Kidney epithelial cell (primary cell): Measurements from ENCODE around the gene PAM. TPM values are rescaled to one million over a fixed set of nuclear protein-coding genes. Genes with fewer than 3 reads are reported as not detected.

Experiments
- DNase-seq: peaks from one replicate; pipeline ENCODE4 v3.0.0-alpha.2; 2010; ENCODE audit warnings: low read depth
- H3K27me3 ChIP-seq: 2 replicates; pipeline ENCODE4 v1.6.0; 2011; ENCODE audit warnings: low read length; ENCODE audit not compliant: control insufficient read depth, insufficient read depth
- H3K36me3 ChIP-seq: 2 replicates; pipeline ENCODE4 v1.5.1; 2011; ENCODE audit warnings: low read length; ENCODE audit not compliant: control insufficient read depth, insufficient read depth
- H3K4me3 ChIP-seq: 2 replicates; pipeline ENCODE4 v1.5.1; 2011; ENCODE audit warnings: low read depth, mild to moderate bottlenecking, control low read depth, low read length
- CTCF ChIP-seq: IDR thresholded peaks from 2 replicates; pipeline ENCODE4 v1.5.1; 2011; ENCODE audit warnings: mild to moderate bottlenecking, moderate library complexity, low read length, control low read depth, inconsistent platforms; ENCODE audit not compliant: insufficient read depth, poor library complexity, severe bottlenecking
- total RNA-seq: library from RNA; depleted of rRNA; stranded (reverse); fragments of >200 nt; gene quantifications from 2 replicates; pipeline ENCODE4 v1.2.3, GENCODE V29; 2015

The PAM gene
- total RNA-seq, 1 donor from 2014 or later, result 95.9 TPM

GRCh38 chr5:102860035-102860434 is 104.9 kb downstream of the PAM start:
- TF ChIP-seq CTCF, result no peak
- H3K27me3 ChIP-seq, result no peaks in the 10 kb centered on the region
- H3K4me3 ChIP-seq, result no peak overlapping the region
- DNase-seq, result no peak
- no peaks in the 10 kb centered on the region for H3K36me3 ChIP-seq

GRCh38 chr5:102863058-102863457 is 108.0 kb downstream of the PAM start:
- Histone ChIP-seq H3K36me3 (no peaks in the 10 kb centered on the region), H3K4me3 (no peak overlapping the region), H3K27me3 (no peaks in the 10 kb centered on the region)
- DNase-seq, result no peak
- TF ChIP-seq CTCF, result no peak

GRCh38 chr5:102863764-102864560 is 108.9 kb downstream of the PAM start:
- Histone ChIP-seq H3K27me3 (no peaks in the 10 kb centered on the region), H3K36me3 (no peaks in the 10 kb centered on the region), H3K4me3 (no peak overlapping the region)
- TF ChIP-seq CTCF, result no peak
- no peak for DNase-seq

- no peaks in the 10 kb centered on the region for H3K36me3 ChIP-seq
- DNase-seq, result no peak
- TF ChIP-seq CTCF, result no peak
- no peaks in the 10 kb centered on the region for H3K27me3 ChIP-seq
- H3K4me3 ChIP-seq, result peak overlapping the region; percentile 56
Measured at GRCh38 chr5:102865171-102865509, 110.0 kb downstream of the PAM start.

GRCh38 chr5:102865510-102866236 is 110.6 kb downstream of the PAM start:
- Histone ChIP-seq H3K36me3 (no peaks in the 10 kb centered on the region), H3K4me3 (peak overlapping the region; percentile 56), H3K27me3 (no peaks in the 10 kb centered on the region)
- peak; percentile 56 for DNase-seq
- no peak for TF ChIP-seq CTCF
